GM18526 (cell line): ENCODE measurements around the gene MYO1A.

Experiments
- POLR2A ChIP-seq: IDR thresholded peaks from 3 replicates; pipeline ENCODE4 v1.6.1; 2011; ENCODE audit not compliant: insufficient read length; ENCODE audit errors: extremely low read depth

MYO1A gene

DNA sequence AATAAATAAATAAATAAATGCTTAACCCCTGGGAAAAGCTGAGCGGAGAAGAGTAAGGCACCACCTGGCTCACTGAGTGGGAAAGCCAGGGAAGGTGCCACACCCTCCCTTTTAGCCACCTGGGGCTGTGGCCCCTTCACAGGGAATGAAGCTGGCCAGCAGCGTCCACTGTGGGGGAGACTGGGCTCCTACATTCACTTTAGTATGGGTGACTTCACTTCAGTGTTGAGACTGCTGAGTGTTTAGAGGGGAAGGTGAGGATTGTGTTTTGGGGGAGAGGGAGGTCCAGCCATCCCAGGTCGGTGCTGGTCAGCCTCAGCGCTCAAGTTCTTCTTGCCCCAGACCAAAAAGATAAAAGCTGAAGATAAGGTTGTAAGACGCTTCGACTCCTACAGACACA, 40.6 kb upstream of the MYO1A start:
- no peak for TF ChIP-seq POLR2A

GRCh38 chr12:57089271-57090245, 39.6 kb upstream of the MYO1A start:
- TF ChIP-seq POLR2A = no peak

DNA sequence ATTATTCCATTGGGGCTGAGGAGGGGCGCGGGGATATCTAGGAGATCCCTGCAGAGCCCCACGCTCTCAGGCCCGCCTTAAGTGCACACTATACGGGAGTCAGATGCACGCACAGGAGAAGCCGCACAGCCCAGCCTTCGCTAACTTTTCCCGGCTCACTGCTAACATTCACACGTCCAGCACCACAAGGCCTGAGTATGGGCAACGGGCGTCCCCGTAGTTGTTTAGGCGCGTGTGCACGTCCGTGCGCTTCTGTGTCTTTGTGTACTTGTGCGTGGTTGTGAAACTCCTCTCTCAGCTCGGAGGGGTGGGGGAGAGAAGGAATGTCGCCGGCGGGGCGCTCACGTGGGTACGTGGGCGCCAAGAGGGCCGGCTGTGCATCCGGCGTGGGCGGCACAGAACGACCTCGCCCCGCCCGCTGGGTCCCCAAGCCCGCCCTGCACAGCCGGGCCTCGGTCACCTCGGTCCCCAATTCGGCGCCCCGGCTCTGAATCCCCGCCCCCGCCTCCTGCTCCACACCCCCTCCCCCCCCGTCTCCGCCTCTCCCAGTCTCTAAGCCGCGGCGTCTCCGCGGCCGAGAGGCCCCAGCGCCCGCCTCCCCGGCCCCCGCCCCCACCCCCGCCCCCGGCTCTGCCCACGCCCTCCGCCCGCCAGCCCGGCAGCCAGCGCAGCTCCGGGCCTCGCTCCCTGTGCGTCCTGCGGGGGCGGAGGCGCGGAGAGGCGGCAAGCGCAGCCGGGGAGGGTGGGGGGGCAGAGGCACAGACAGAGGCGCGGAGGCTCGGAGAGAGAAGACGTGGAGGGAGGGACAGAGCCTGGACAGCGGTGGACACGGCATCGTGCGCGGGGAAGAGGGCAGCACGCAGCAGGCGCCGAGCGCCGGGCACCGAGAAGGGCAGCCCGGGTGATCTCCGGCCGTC, 38.7 kb upstream of the MYO1A start, which contains the start of gene NAB2:
TSS of gene NAB2 (plus strand) at position 761 of the 917 bp plus-strand sequence. CDS start 158 bp downstream, outside the sequence.
- peak; percentile 76 for TF ChIP-seq POLR2A

DNA sequence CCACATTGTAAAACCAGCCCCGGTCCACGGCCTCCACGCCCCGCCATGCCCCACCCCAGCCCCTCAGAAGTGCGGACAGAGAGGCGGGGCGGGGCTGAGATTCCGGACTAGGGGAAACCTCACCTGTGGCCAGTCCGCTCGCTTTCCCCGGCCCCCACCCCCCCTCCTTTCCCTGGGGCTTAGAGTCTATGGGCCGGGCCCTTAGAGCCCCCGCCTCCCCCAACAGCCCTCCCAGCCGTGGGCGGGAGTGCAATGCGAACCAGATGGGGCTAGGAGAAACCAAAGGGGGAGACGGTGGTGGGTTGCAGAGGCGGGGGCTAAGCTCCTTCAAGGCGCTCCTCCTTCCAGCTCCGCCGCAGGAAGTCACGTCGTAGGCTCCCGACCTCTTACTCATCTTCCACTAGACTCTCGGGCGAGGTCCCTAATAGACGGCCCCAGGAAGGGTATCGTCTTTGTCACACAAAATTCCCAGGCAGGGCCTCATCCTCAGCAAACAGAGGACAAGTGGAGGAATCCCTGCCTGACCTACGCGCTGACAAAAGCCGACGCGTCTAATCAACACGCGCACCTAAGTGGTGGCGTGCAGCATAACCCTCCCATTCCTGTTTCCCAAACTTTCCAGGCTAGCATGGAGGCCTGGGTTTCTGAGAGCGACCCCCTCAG, 37.9 kb upstream of the MYO1A start:
- peak; percentile 57 for TF ChIP-seq POLR2A

DNA sequence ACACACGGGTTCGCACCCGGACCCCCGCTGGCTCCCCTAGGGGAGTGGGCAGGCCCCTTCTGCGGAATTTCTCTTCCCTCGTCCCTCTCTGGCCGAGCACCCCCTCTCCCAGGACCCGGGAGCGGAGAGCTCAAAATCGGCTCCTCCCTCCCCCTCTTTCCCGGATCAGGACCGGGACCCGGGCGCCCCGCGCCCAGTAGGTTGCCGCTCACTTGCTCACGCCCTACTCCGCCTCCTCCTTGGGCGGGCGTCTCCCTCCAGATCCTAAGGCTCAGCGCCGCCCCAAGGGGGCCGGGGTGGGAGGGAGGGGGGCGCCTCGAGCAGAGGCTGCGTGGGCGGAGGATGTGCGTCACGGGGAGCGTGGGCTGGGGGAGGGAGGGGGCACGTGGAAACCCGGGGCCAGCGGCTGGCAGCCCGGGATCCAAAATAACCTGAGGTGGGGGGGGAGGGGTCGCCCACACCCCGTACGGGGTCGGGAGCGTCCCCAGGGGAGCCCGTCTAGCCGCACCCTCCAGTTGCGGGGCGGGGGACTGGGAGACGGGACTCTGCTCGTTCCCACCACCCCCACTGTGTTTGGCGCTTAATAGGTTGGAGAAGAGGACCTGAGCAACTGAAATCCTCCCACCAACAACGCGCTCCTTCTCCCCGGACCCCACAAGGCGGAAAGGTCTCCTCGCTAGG, 37.2 kb upstream of the MYO1A start:
- TF ChIP-seq POLR2A = peak; percentile 55

DNA sequence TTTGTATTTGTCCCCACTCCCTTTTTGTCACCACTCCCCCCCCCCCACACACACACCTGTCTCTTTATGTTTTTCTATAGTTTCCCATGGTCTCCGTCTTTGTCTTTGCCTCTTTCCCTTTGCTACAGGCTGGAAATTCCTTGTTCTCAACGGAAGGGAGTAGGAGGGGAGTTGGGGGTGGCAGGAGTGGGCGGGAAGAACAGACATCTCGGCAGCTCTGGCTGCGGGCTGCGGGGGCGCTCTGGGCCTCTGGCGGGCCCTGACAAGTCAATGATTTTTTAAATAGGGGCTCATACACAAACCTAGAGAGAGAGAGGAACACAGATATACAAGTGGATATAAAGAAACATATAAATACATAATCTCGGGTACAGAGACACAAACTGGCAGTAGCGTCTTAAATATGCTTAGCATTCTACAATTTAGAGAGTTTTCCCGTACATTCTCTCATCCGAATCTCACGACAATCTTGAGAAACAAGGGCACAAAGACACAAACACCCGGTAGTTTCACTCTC, 36.6 kb upstream of the MYO1A start:
- no peak for TF ChIP-seq POLR2A

GRCh38 chr12:57085999-57086492, 36.1 kb upstream of the MYO1A start:
- peak; percentile 29 for TF ChIP-seq POLR2A

DNA sequence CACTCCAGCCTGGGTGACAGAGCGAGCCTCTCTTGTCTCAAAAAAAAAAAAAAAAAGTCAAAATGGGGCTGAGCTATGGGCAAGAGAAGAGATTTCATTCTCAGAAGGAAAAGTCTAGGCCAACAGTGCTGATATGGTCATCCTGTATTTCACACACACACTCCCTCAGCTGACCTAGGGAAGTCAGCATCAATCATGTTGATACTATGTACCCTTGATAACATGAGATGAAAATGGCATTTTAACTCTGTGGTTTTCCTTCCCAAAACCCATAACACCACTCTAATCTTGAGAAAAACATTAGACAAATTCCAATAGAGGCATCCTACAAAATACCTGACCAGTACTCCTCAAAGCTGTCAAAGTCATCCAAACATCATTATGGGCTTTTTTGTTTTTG, 30.9 kb upstream of the MYO1A start:
- no peak for TF ChIP-seq POLR2A

DNA sequence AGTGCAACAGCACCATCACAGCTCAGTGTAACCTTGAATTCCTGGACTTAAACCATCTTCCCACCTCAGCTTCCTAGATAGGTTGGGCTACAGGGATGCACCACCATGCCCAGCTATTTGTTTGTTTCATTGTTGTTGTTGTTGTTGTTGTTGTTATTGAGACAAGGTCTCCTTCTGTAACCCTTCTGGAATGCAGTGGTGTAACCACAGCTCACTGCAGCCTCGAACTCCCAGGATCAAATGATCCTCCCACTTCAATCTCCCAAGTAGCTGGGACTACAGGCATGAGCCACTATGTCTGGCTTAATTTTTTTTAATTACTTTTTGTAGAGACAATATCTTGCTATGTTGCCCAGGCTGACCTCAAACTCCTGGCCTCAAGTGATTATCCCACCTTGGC, 29.9 kb upstream of the MYO1A start:
- TF ChIP-seq POLR2A = no peak

DNA sequence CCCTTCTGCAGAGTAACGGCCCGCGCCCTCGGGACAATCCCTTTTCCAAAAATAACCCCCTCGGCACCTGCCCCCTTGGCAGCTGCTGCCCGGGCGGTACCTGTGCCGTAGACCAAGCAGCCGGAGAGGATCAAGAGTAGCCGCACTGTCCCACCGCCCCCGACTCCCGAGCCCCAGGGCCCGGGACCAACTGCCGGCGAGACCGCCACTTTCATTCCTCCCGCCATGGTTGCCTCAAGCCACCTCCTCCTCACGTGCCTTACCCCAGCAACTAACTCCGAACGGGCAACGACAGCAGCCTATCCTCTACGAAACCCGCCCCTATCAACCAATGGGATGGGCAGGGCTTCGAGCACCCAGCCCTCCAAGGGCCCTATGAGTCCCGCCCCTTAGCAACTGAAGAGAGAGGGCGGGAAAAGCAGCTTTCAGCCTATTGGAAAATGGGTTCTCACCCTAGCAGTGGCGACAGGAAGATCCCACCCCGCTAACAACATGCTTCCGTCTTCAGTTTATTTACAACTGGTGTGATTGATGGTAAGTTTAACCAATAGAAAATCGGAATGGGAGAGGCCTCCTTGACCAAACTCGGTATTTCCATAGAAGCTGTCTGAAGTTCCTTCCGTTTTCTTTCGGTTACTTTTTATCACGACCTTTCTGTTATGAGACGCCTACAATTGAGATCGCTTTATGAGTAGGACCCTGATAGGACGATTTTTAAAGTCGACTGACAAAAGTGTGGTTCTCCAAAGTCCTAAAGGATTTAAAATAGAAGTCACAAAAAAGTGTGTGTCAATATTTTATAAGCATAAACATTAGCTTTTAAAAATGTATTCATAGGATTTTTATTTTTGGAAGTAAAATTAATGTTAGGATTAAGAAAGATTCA, 28.8 kb upstream of the MYO1A start, which contains the start of gene NEMP1:
TSS of gene NEMP1 (minus strand) at position 273 of the 886 bp plus-strand sequence. CDS start at position 227, 46 bp downstream.
- peak; percentile 68 for TF ChIP-seq POLR2A

DNA sequence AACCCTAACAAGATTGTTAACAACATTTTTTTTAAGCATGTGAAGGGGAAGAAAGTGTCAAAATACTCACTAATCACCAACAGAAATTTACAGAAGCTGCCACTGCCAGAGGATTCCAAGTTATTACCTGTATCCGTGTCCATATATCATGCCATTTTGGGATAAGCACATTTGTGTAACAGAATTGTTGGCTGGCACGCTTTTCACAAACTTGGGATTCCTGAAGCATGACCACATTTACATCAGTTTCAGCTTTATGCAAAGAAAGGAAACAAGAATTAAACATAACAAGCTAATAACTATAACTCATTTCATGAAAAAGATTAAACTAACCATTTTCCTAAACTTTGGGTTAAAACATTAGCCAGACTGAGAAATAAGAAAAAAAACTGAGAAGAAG, 22.7 kb upstream of the MYO1A start:
- no peak for TF ChIP-seq POLR2A

GRCh38 chr12:57069523-57069922, 19.6 kb upstream of the MYO1A start:
- no peak for TF ChIP-seq POLR2A

DNA sequence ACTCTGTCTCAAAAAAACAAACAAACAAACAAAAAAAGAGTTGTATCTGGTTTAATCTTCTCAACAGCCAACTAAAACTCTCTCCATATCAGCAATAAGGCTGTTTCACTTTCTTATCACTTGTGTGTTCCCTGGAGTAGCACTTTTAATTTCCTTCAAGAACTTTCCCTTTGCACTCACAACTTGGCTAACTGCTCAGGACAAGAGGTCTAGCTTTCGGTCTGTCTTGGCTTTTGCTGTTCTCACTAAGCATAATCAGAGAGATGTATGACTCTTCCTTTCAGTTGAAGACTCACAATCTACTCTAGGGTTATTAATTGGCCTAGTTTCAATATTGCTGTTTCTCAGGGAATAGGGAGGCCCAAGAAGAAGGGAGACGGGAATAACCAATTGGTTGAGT, 16.3 kb upstream of the MYO1A start:
- no peak for TF ChIP-seq POLR2A

DNA sequence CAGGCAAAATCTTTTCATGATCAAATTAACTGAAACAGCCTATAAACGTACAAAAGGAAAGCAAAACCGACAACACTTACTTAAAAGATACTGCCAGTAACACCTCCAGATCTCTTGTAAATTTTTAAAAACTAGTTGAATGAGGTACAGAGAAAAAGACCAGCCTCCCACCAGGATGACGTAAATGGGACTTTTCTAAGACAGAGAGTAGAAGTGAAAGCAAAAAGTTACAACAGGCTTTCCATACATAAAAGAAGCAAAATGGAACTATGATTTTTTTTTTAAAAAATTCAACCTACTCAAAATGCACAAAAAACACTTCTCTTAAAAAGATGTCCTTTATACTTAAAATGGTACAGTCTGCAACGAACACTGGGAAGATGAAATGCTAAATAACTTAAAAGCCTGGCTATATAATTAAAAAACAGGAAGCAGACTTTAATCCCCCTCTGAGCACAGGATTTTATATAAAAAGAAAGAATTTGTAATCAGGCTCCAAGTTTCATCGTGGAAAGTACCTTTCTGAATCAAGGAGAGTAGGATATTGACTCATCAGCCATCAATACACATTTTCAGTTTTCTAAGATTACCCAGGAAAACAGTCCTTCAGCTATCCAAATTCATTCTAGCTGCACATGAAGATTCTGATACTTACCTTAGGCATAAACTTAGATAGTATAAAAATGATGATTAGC, 14.2 kb upstream of the MYO1A start:
- no peak for TF ChIP-seq POLR2A
